Tibial nerve (tissue), 4 donors: Measurements from ENCODE around the gene PHF21B.

Source experiments
- EP300 ChIP-seq, 2 donors: sonication (generic); formaldehyde crosslinking; IDR thresholded peaks; one replicate each; pipeline ENCODE4 v1.6.1; 2017; ENCODE audit warnings: antibody characterized with exemption in 2 of 2, mild to moderate bottlenecking in 1 of 2
- TF ChIP-seq, protein P1 (sequence below), 5 experiments: fragments of 200-600 bp in 3 of 5; fragments of 450-650 bp in 2 of 5; sonication (generic) in 3 of 5; IDR thresholded peaks; one replicate each; pipeline ENCODE4 v1.5.1; 2016 to 2019; ENCODE audit warnings: antibody characterized with exemption in 5 of 5, mild to moderate bottlenecking in 3 of 5, moderate library complexity in 2 of 5

DNA sequence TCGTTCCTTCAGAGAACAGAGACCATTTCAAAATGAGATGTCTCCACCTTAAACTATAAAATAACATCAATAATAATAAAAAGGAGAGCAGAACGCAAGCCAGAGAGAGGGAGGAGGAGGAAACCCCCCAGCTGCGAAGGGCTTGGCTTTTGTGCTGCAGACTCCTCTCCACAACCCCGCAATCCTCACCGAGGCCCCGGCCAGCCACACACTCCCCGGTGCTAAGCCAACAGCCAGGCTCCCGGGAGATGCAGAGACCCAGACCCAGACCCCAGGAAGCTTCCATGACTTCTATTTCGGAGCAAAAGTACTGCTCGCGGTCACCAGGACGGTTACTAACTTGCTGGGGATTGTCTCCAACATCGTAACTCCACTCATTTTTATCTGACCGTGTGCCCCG is 10.6 kb downstream of the PHF21B start:
- no peak for TF ChIP-seq EP300 (IDR thresholded peaks at IDR 0.05)
- TF ChIP-seq, protein P1, sequence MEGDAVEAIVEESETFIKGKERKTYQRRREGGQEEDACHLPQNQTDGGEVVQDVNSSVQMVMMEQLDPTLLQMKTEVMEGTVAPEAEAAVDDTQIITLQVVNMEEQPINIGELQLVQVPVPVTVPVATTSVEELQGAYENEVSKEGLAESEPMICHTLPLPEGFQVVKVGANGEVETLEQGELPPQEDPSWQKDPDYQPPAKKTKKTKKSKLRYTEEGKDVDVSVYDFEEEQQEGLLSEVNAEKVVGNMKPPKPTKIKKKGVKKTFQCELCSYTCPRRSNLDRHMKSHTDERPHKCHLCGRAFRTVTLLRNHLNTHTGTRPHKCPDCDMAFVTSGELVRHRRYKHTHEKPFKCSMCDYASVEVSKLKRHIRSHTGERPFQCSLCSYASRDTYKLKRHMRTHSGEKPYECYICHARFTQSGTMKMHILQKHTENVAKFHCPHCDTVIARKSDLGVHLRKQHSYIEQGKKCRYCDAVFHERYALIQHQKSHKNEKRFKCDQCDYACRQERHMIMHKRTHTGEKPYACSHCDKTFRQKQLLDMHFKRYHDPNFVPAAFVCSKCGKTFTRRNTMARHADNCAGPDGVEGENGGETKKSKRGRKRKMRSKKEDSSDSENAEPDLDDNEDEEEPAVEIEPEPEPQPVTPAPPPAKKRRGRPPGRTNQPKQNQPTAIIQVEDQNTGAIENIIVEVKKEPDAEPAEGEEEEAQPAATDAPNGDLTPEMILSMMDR (IDR thresholded peaks at IDR 0.05): no peak
